ENCODE measurements around the gene ANO2.

GRCh38 chr12:5582018-5582417 lies 363.0 kb downstream of the ANO2 start:
- TF ChIP-seq POLR2A (IDR thresholded peaks at IDR 0.05; ENCODE audit: low read length) (no peak), GATA1 (IDR thresholded peaks at IDR 0.05; ENCODE audit: low read depth, low read length) (no peak)
